HepG2 (cell line): ENCODE results near the gene LMF2. TPM values are rescaled to one million over a fixed set of nuclear protein-coding genes. Genes with fewer than 3 reads are reported as not detected.

Experiments
- BRF2 ChIP-seq: sonication (generic); formaldehyde crosslinking; IDR thresholded peaks from 2 replicates; pipeline ENCODE4 v1.8.1; 2022; ENCODE audit warnings: mild to moderate bottlenecking, missing genetic modification reagents
- CEBPB ChIP-seq: IDR thresholded peaks from 2 replicates; pipeline ENCODE4 v1.6.1; 2011; ENCODE audit warnings: low read depth, low read length, improper control_type of control experiment, borderline replicate concordance
- ESRRA ChIP-seq: sonication (generic); formaldehyde crosslinking; IDR thresholded peaks from 2 replicates; pipeline ENCODE4 v1.5.1; 2020; ENCODE audit warnings: mild to moderate bottlenecking, low read depth, missing genetic modification reagents
- FOXC1 ChIP-seq: sonication (generic); formaldehyde crosslinking; IDR thresholded peaks from 2 replicates; pipeline ENCODE4 v1.8.0; 2022; ENCODE audit warnings: mild to moderate bottlenecking, missing genetic modification reagents, borderline replicate concordance
- PHB2 ChIP-seq: fragments of 450-650 bp; IDR thresholded peaks from 2 replicates; pipeline ENCODE4 v1.6.1; 2018; ENCODE audit not compliant: partially characterized antibody
- TMF1 ChIP-seq: sonication (generic); formaldehyde crosslinking; IDR thresholded peaks from 2 replicates; pipeline ENCODE4 v1.8.1; 2022; ENCODE audit warnings: low read depth, missing genetic modification reagents
- ZNF296 ChIP-seq: sonication (generic); formaldehyde crosslinking; conservative IDR thresholded peaks from 2 replicates; pipeline ENCODE4 v1.5.0; 2020; ENCODE audit warnings: mild to moderate bottlenecking, missing genetic modification reagents
- polyA plus RNA-seq, 8 experiments: library from polyadenylated mRNA; depleted of rRNA in 3 of 8; stranded (reverse) in 7 of 8; unstranded in 1 of 8; fragments of >200 nt; fragmentation: Illumina TruSeq in 4 of 8; extraction: Trizol in 4 of 8; gene quantifications; 2 replicates each; pipeline versions ENCODE4 v1.2.1 to v1.2.3, GENCODE V29; 2011 to 2016; ENCODE audit warnings: low read depth in 4 of 8, missing spikeins in 1 of 8, mixed read lengths in 1 of 8; ENCODE audit not compliant: insufficient read depth in 1 of 8
- total RNA-seq, 5 experiments: library from RNA; depleted of rRNA; stranded (reverse); fragments of >200 nt; fragmentation: Illumina TruSeq; extraction: Trizol; gene quantifications; 2 replicates each; pipeline ENCODE4 v1.2.3, GENCODE V29; 2016; ENCODE audit warnings: low read depth in 1 of 5
- TF ChIP-seq, protein P1 (sequence below): sonication (generic); formaldehyde crosslinking; IDR thresholded peaks from 2 replicates; pipeline ENCODE4 v1.8.0; 2022; ENCODE audit warnings: mild to moderate bottlenecking, missing genetic modification reagents, borderline replicate concordance

The LMF2 gene
- total and polyA plus RNA-seq, 2 of the 13 experiments (the other 11 are each of a cell fraction or from before 2014, with no cell fraction given), result 23.3 to 30.6 TPM

GRCh38 chr22:50482107-50483074 is 25.1 kb downstream of the LMF2 start (continued):
- TF ChIP-seq, protein P1, sequence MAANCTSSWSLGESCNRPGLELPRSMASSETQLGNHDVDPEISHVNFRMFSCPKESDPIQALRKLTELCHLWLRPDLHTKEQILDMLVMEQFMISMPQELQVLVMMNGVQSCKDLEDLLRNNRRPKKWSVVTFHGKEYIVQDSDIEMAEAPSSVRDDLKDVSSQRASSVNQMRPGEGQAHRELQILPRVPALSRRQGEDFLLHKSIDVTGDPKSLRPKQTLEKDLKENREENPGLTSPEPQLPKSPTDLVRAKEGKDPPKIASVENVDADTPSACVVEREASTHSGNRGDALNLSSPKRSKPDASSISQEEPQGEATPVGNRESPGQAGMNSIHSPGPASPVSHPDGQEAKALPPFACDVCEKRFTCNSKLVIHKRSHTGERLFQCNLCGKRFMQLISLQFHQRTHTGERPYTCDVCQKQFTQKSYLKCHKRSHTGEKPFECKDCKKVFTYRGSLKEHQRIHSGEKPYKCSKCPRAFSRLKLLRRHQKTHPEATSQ (CRISPR knock-in tag), result no peak
- TF ChIP-seq BRF2 (CRISPR knock-in tag) (no peak), ESRRA (CRISPR knock-in tag) (no peak), TMF1 (no peak), FOXC1 (CRISPR knock-in tag) (peak; percentile 69; the same call in 1 of the 2 replicates), PHB2 (no peak), ZNF296 (CRISPR knock-in tag) (no peak), CEBPB (no peak)
- TF ChIP-seq, all 625 proteins: peak for 29
